GM15510 (cell line): ENCODE measurements around the gene AFTPH.

Experiments
- POLR2A ChIP-seq: IDR thresholded peaks from 3 replicates; pipeline ENCODE4 v1.6.1; 2011; ENCODE audit warnings: borderline replicate concordance; ENCODE audit not compliant: insufficient read length; ENCODE audit errors: extremely low read depth

Gene AFTPH

GRCh38 chr2:64542071-64543007 is 18.2 kb downstream of the AFTPH start:
- TF ChIP-seq POLR2A: no peak

GRCh38 chr2:64543008-64543697 is 19.0 kb downstream of the AFTPH start:
- no peak for TF ChIP-seq POLR2A

- no peak for TF ChIP-seq POLR2A
Measured at GRCh38 chr2:64548761-64549160, 24.6 kb downstream of the AFTPH start.

GRCh38 chr2:64550042-64550441 is 25.9 kb downstream of the AFTPH start:
- no peak for TF ChIP-seq POLR2A

- TF ChIP-seq POLR2A: no peak
Measured at GRCh38 chr2:64551851-64552250, 27.7 kb downstream of the AFTPH start.

- no peak for TF ChIP-seq POLR2A
Measured at GRCh38 chr2:64554117-64554516, 30.0 kb downstream of the AFTPH start.

- no peak for TF ChIP-seq POLR2A
Measured at GRCh38 chr2:64558445-64559081, 34.4 kb downstream of the AFTPH start.

GRCh38 chr2:64562148-64562784 is 38.1 kb downstream of the AFTPH start:
- no peak for TF ChIP-seq POLR2A

GRCh38 chr2:64563436-64563938 is 39.4 kb downstream of the AFTPH start:
- TF ChIP-seq POLR2A: no peak

GRCh38 chr2:64565949-64566710 is 42.0 kb downstream of the AFTPH start:
- no peak for TF ChIP-seq POLR2A

GRCh38 chr2:64567473-64567872 is 43.3 kb downstream of the AFTPH start:
- no peak for TF ChIP-seq POLR2A

- no peak for TF ChIP-seq POLR2A
Measured at GRCh38 chr2:64568836-64569235, 44.7 kb downstream of the AFTPH start.

- no peak for TF ChIP-seq POLR2A
Measured at GRCh38 chr2:64574871-64575270, 50.7 kb downstream of the AFTPH start.

GRCh38 chr2:64581018-64581417 is 56.9 kb downstream of the AFTPH start:
- TF ChIP-seq POLR2A: no peak
